BE2C (cell line): ENCODE data around the gene MAP3K5.

Source experiments
- DNase-seq: peaks from one replicate; pipeline ENCODE4 v3.0.0-alpha.2; 2020
- H3K27me3 ChIP-seq: fragments of 250-450 bp; sonication (Bioruptor Pico); 2 replicates; pipeline ENCODE4 v1.5.1; 2020; ENCODE audit warnings: mild to moderate bottlenecking
- H3K36me3 ChIP-seq: fragments of 250-450 bp; sonication (Bioruptor Pico); 2 replicates; pipeline ENCODE4 v1.5.1; 2020; ENCODE audit warnings: mild to moderate bottlenecking
- H3K4me1 ChIP-seq: fragments of 250-450 bp; sonication (Bioruptor Pico); 2 replicates; pipeline ENCODE4 v1.5.1; 2020
- H3K4me3 ChIP-seq: 2 replicates; pipeline ENCODE4 v1.5.1; 2011; ENCODE audit warnings: low read depth, low read length
- H3K9me3 ChIP-seq: fragments of 250-450 bp; sonication (Bioruptor Pico); 2 replicates; pipeline ENCODE4 v1.5.1; 2020
- TF ChIP-seq, protein P1 (sequence below): IDR thresholded peaks from 2 replicates; pipeline ENCODE4 v1.5.1; 2012; ENCODE audit warnings: mild to moderate bottlenecking, low read depth, low read length

The MAP3K5 gene

DNA sequence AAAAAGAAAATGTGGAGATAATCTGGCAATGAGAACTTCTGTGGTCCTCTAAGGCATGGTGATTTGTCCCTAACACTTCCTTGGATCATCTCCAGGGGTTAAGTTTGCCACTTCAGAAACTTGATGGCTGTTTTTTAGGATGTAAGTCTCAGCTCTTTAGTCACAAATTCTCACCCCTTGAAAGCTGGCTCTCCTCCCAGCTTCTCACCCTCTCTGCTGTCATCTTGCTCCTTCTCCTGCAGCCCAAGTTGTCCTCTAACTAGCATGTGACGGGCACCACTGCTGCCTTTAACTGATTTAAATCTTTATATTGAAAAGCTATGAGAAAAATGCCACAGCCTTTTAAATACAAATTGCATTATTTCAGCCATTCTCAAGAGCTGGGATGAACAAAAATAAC is 107.8 kb downstream of the MAP3K5 start:
- H3K4me3 ChIP-seq, result no peak overlapping the region
- DNase-seq, result no peak
- no peaks in the 10 kb centered on the region; the same call in 1 of the 2 replicates for H3K9me3 ChIP-seq
- H3K36me3 ChIP-seq, result no peaks in the 10 kb centered on the region
- TF ChIP-seq, protein P1, sequence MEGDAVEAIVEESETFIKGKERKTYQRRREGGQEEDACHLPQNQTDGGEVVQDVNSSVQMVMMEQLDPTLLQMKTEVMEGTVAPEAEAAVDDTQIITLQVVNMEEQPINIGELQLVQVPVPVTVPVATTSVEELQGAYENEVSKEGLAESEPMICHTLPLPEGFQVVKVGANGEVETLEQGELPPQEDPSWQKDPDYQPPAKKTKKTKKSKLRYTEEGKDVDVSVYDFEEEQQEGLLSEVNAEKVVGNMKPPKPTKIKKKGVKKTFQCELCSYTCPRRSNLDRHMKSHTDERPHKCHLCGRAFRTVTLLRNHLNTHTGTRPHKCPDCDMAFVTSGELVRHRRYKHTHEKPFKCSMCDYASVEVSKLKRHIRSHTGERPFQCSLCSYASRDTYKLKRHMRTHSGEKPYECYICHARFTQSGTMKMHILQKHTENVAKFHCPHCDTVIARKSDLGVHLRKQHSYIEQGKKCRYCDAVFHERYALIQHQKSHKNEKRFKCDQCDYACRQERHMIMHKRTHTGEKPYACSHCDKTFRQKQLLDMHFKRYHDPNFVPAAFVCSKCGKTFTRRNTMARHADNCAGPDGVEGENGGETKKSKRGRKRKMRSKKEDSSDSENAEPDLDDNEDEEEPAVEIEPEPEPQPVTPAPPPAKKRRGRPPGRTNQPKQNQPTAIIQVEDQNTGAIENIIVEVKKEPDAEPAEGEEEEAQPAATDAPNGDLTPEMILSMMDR, result no peak
- H3K27me3 ChIP-seq, result no peaks in the 10 kb centered on the region
- no peaks in the 10 kb centered on the region for H3K4me1 ChIP-seq

DNA sequence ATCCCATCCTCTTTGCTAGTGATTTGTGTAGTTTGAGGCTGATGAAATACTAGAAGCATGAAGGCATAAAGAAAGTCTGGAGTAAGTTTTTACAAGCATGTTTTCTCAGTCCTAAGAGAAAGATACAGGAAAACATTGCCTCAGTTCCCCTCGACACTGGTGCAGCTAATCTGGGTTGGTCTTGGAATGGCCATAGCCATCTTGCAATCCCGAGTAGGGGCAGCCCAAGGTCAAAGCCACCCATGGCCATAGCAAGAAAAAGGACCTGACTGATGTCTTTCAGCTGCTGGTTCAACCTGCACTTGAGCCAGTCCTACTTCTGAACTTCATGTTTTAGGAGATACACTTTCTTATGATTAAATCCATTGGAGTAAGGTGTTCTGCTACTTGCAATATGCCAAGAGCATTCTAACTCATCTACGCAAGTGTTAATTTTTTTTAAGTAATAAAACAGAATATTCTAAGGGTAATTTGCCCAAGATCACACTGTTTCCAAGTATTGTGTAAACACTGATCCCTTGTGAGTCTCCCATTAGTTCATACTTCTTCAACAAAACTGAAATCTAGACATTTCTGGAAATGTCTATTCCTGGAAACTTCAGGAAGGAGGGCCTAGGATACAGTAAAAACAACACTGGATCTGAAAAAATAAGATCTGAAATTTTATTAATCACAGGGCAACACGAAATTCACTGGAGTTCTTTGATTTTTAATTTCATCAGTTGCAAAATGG is 108.9 kb downstream of the MAP3K5 start:
- TF ChIP-seq, protein P1, result no peak
- H3K4me1 ChIP-seq, result no peaks in the 10 kb centered on the region
- H3K36me3 ChIP-seq, result no peaks in the 10 kb centered on the region
- no peak overlapping the region for H3K4me3 ChIP-seq
- no peaks in the 10 kb centered on the region for H3K27me3 ChIP-seq
- H3K9me3 ChIP-seq, result no peaks in the 10 kb centered on the region; the same call in 1 of the 2 replicates
- DNase-seq, result no peak

DNA sequence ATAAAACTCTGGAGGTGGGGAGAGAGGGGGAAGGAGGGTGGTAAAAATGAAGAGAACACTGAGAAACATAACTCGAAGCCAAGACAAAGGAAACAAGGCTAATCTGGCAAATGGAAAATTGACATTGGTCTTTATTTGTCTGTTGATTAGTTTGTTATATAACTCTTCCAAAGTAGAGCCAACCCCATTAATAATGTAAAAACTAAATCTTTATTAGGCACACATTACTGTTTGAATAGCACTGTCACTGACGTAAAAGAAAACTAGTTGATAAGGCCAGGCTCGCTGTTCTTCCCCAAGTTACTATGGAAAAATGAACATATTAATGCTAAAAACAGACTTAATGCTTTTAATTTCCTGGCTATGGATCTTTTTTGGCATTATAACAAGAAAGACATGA is 110.0 kb downstream of the MAP3K5 start:
- H3K4me3 ChIP-seq, result no peak overlapping the region
- TF ChIP-seq, protein P1, result no peak

DNA sequence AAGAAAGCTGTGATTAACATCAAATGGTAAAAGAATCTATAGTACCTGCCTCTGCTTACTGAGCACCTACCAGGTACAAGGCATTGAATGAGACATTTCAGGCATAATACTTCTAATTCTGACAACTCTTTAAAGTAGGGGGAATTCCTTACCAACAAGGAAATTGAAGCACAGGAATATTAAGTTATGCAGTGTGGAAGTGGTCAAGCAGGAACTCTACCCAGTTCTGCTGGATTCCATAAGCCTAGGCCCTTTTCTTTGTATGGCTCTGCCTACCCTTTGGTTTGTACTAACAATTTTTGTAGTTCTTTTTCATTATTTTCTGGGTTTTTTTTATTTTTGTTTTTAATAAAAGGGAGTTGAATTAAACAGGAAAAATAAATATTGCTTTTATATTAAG is 114.5 kb downstream of the MAP3K5 start:
- no peak for DNase-seq
- Histone ChIP-seq H3K9me3 (no peaks in the 10 kb centered on the region), H3K36me3 (no peaks in the 10 kb centered on the region), H3K27me3 (no peaks in the 10 kb centered on the region), H3K4me1 (no peaks in the 10 kb centered on the region; the same call in 1 of the 2 replicates), H3K4me3 (no peak overlapping the region)
- TF ChIP-seq, protein P1, result no peak

More for the DNA sequence above, 110.0 kb downstream of the MAP3K5 start:
- no peaks in the 10 kb centered on the region for H3K27me3 ChIP-seq
- no peaks in the 10 kb centered on the region for H3K36me3 ChIP-seq
- H3K9me3 ChIP-seq, result no peaks in the 10 kb centered on the region
- H3K4me1 ChIP-seq, result no peaks in the 10 kb centered on the region
- DNase-seq, result no peak

DNA sequence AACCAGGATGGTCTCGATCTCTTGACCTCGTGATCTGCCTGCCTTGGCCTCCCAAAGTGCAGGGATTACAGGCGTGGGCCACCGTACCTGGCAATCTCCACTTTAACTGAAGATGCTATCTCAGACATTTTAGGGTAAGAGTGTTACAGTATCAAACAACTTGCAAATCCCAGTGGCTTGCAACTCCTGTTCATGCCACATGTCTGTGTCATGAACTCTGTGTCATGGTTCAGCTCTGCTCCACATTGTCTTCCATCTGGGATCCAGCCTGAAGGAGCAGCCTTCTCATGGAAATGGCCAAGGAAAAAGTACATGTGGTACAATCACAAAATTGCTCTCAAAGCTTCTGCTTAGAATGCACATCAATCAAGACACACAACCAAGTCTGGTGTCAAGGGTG is 114.9 kb downstream of the MAP3K5 start:
- H3K9me3 ChIP-seq, result no peaks in the 10 kb centered on the region
- DNase-seq, result no peak

DNA sequence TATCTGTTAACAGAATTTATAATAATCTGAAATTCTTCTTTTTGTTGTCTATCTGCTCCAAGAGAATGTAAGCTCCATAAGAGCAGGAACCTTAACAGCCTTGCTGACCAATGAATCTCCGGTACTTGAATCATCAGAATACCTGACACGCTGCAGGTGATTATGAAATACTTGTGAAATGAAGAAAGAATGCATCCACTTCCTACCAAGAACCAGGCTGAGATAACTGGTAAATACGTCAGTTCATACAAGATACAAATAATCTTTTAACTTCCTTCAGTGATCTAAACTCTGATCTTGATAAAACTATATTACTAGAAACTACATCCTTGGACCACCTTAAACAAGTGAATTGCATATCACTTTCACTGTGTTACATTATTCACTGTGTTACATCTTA is 116.2 kb downstream of the MAP3K5 start:
- Histone ChIP-seq H3K27me3 (no peaks in the 10 kb centered on the region), H3K9me3 (no peaks in the 10 kb centered on the region), H3K4me1 (no peaks in the 10 kb centered on the region; the same call in 1 of the 2 replicates), H3K36me3 (no peaks in the 10 kb centered on the region), H3K4me3 (no peak overlapping the region)
- DNase-seq, result no peak
- TF ChIP-seq, protein P1, result no peak

More for the DNA sequence above, 114.9 kb downstream of the MAP3K5 start:
- TF ChIP-seq, protein P1, result no peak
- Histone ChIP-seq H3K4me3 (no peak overlapping the region), H3K36me3 (no peaks in the 10 kb centered on the region), H3K4me1 (no peaks in the 10 kb centered on the region; the same call in 1 of the 2 replicates), H3K27me3 (no peaks in the 10 kb centered on the region)
